Esophagus muscularis mucosa (tissue), 4 donors: ENCODE data around the gene IDH3G. TPM values are rescaled to one million over a fixed set of nuclear protein-coding genes. Genes with fewer than 3 reads are reported as not detected.

Experiments used
- DNase-seq: peaks from one replicate; pipeline ENCODE4 v3.0.0-alpha.2; 2017; ENCODE audit errors: extremely low spot score
- H3K27ac ChIP-seq, 4 donors: fragments of 200-600 bp; sonication (generic); replicated peaks in 1 of 4; 1 replicate in 3 of 4; 2 replicates in 1 of 4; pipeline ENCODE4 v1.5.1; 2016 to 2019; ENCODE audit warnings: mild to moderate bottlenecking in 1 of 4
- H3K27me3 ChIP-seq, 4 donors: fragments of 200-600 bp; sonication (generic); one replicate each; pipeline versions ENCODE4 v1.5.1 to v1.6.0; 2016 to 2019
- H3K36me3 ChIP-seq, 4 donors: fragments of 200-600 bp; sonication (generic); one replicate each; pipeline ENCODE4 v1.5.1; 2016 to 2019
- H3K4me1 ChIP-seq, 4 donors: fragments of 200-600 bp; sonication (generic); one replicate each; pipeline ENCODE4 v1.5.1; 2016 to 2019
- H3K4me3 ChIP-seq, 4 donors: fragments of 200-600 bp; sonication (generic); 1 replicate in 2 of 4; 2 replicates in 2 of 4; pipeline ENCODE4 v1.5.1; 2016 to 2019; ENCODE audit warnings: mild to moderate bottlenecking in 4 of 4, moderate library complexity in 1 of 4
- H3K9me3 ChIP-seq, 4 donors: fragments of 200-600 bp; sonication (generic); 1 replicate in 3 of 4; 2 replicates in 1 of 4; pipeline ENCODE4 v1.5.1; 2016 to 2019
- CTCF ChIP-seq, 3 experiments: fragments of 200-600 bp in 2 of 3; fragments of 450-650 bp in 1 of 3; sonication (generic) in 2 of 3; IDR thresholded peaks; one replicate each; pipeline ENCODE4 v1.5.1; 2017 to 2019; ENCODE audit warnings: antibody characterized with exemption in 3 of 3, mild to moderate bottlenecking in 2 of 3, moderate library complexity in 1 of 3
- EP300 ChIP-seq: sonication (generic); formaldehyde crosslinking; IDR thresholded peaks from one replicate; pipeline ENCODE4 v1.6.1; 2017; ENCODE audit warnings: antibody characterized with exemption
- POLR2A ChIP-seq: fragments of 450-650 bp; IDR thresholded peaks from one replicate; pipeline ENCODE4 v1.6.1; 2017; ENCODE audit warnings: antibody characterized with exemption, moderate library complexity, mild to moderate bottlenecking, low read depth
- POLR2AphosphoS5 ChIP-seq, 2 donors: sonication (generic); formaldehyde crosslinking; IDR thresholded peaks; one replicate each; pipeline ENCODE4 v1.6.1; 2017; ENCODE audit warnings: antibody characterized with exemption in 2 of 2
- WGBS: methylation state at CpG from one replicate; pipeline ENCODE4 v1.1.5; 2018; 5-methylcytosine and 5-hydroxymethylcytosine counted together
- intact Hi-C: fragments of 100-400 bp; cut with DNase I; formaldehyde crosslinking; loops from one replicate; pipeline ENCODE4 v1.15.1; 2023
- total RNA-seq, 4 donors: library from RNA; depleted of rRNA; stranded (reverse); fragments of >200 nt; gene quantifications; one replicate each; pipeline versions ENCODE4 v1.1.0 to v1.2.1, GENCODE V29; 2016

IDH3G gene
- total RNA-seq, 4 donors from 2014 or later: 52.3 to 76.3 (median 70.3) TPM

GRCh38 chrX:153784325-153784967 lies 9.7 kb downstream of the IDH3G start:
- intact Hi-C loops: no loop called here
- no peaks in the 10 kb centered on the region for H3K27me3 ChIP-seq
- H3K4me3 ChIP-seq: no peak overlapping the region
- peaks cover 0 to 63% (median 48%) of the 10 kb centered on the region in 4 donors for H3K36me3 ChIP-seq
- peaks cover 4 to 30% (median 19%) of the 10 kb centered on the region in 4 donors for H3K4me1 ChIP-seq
- 88% methylated on average over 6 of the region's 27 CpGs for WGBS
- TF ChIP-seq POLR2A (no peak), POLR2AphosphoS5 (IDR thresholded peaks at IDR 0.05) (no peak), EP300 (no peak), CTCF (IDR thresholded peaks at IDR 0.05) (no peak)
- no peak overlapping the region for H3K27ac ChIP-seq
- DNase-seq: no peak
- H3K9me3 ChIP-seq: no peaks in the 10 kb centered on the region

- Histone ChIP-seq H3K9me3 (no peaks in the 10 kb centered on the region), H3K27ac (no peak overlapping the region), H3K36me3 (peaks cover 0 to 53% (median 38%) of the 10 kb centered on the region in 4 donors), H3K4me1 (peaks cover 4 to 30% (median 19%) of the 10 kb centered on the region in 4 donors), H3K27me3 (no peaks in the 10 kb centered on the region), H3K4me3 (no peak overlapping the region)
- WGBS: 90% methylated on average over 19 of the region's 24 CpGs
- intact Hi-C loops: no loop called here
- no peak for DNase-seq
- TF ChIP-seq POLR2A: no peak
- no peak for TF ChIP-seq EP300
- TF ChIP-seq CTCF (IDR thresholded peaks at IDR 0.05): no peak
- TF ChIP-seq POLR2AphosphoS5 (IDR thresholded peaks at IDR 0.05): no peak
These were observed 10.7 kb downstream of the IDH3G start for GRCh38 chrX:153783378-153784013.

- 93% methylated on average over 11 of the region's 14 CpGs for WGBS
- TF ChIP-seq POLR2AphosphoS5 (IDR thresholded peaks at IDR 0.05) (no peak), EP300 (no peak), CTCF (IDR thresholded peaks at IDR 0.05) (no peak), POLR2A (no peak)
- no peak for DNase-seq
These were observed 11.3 kb downstream of the IDH3G start for GRCh38 chrX:153782871-153783270.

GRCh38 chrX:153782313-153782712 lies 11.9 kb downstream of the IDH3G start:
- Histone ChIP-seq H3K4me1 (peaks cover 4 to 30% (median 19%) of the 10 kb centered on the region in 4 donors), H3K27ac (no peak overlapping the region), H3K4me3 (no peak overlapping the region), H3K27me3 (no peaks in the 10 kb centered on the region), H3K9me3 (no peaks in the 10 kb centered on the region), H3K36me3 (peaks cover 0 to 42% (median 31%) of the 10 kb centered on the region in 4 donors)
- no peak for DNase-seq
- intact Hi-C loops: no loop called here
- no peak for TF ChIP-seq CTCF (IDR thresholded peaks at IDR 0.05)
- TF ChIP-seq POLR2AphosphoS5 (IDR thresholded peaks at IDR 0.05): no peak
- no peak for TF ChIP-seq POLR2A
- TF ChIP-seq EP300: no peak
- WGBS: 92% methylated on average over 2 of the region's 11 CpGs

More at GRCh38 chrX:153782871-153783270, 11.3 kb downstream of the IDH3G start:
- H3K9me3 ChIP-seq: no peaks in the 10 kb centered on the region
- H3K36me3 ChIP-seq: peaks cover 0 to 47% (median 33%) of the 10 kb centered on the region in 4 donors
- H3K4me1 ChIP-seq: peaks cover 4 to 30% (median 19%) of the 10 kb centered on the region in 4 donors
- no peak overlapping the region for H3K27ac ChIP-seq
- no peaks in the 10 kb centered on the region for H3K27me3 ChIP-seq
- no peak overlapping the region for H3K4me3 ChIP-seq
- intact Hi-C loops: no loop called here
